GM12873 (cell line): ENCODE measurements around the gene DDX42.

ENCODE experiments used
- CTCF ChIP-seq: IDR thresholded peaks from 2 replicates; pipeline ENCODE4 v1.5.1; 2012; ENCODE audit warnings: low read depth, mild to moderate bottlenecking, moderate library complexity, low read length, control low read depth; ENCODE audit not compliant: insufficient read depth; ENCODE audit errors: missing control alignments

Gene DDX42

GRCh38 chr17:63826468-63827001, 52.6 kb downstream of the DDX42 start:
- TF ChIP-seq CTCF, result no peak

GRCh38 chr17:63827002-63827800, 53.2 kb downstream of the DDX42 start, which contains the start of the genes FTSJ3 and PSMC5:
TSS of gene FTSJ3 (minus strand) at chr17:63827663. CDS start at chr17:63826902, 761 bp downstream.
TSS of gene PSMC5 (plus strand) at chr17:63827431. CDS start at chr17:63827491, 60 bp downstream.
- TF ChIP-seq CTCF, result peak; percentile 75

DNA sequence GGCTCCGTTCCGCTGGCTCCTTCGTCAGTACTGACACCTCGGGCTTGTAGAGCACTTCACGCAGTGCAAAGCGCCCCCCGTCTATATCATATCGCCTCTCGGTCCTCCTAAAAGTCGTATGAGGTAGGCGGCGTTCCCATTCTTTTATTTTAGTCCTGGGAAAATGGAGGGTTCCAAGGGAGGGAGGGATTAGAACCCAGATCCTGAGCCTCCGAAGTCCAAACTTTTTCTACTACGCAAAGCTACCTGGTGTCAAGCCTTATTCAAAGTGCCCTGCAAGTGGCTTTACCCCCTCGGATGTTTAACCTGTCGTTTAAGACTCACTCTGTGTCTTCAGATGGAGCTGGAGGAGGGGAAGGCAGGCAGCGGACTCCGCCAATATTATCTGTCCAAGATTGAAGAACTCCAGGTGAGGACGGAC, 53.8 kb downstream of the DDX42 start:
- no peak for TF ChIP-seq CTCF

DNA sequence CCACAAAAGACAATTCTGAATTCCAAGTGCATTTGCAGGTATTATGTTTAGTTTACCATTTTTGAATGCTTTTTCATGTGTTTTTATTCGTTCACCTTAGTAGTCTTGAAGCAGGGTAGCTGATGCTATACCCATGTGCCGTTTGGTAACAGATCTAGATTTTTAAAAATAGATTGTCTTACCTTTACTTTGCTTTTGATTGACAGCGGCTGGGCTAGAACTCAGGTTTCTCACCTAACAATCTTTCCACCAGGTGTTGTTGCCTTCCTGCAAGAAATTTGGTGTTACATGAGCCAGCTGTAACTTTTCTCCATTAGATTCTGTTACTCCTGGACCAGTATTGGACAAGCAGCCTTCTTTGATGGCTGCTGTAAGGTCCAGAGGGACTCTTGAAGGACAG, 55.0 kb downstream of the DDX42 start:
- TF ChIP-seq CTCF, result no peak

DNA sequence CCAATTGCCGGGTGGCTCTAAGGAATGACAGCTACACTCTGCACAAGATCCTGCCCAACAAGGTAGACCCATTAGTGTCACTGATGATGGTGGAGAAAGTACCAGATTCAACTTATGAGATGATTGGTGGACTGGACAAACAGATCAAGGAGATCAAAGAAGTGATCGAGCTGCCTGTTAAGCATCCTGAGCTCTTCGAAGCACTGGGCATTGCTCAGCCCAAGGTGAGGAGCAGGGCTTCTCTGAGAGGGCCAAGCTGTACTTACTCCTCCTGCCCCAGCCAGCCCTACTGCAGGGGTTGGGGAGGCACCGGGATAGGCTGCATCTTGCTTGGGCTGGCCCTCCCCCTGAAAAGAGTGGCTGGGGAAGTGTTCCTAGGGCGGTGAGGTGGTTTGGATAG, 56.3 kb downstream of the DDX42 start:
- no peak for TF ChIP-seq CTCF

GRCh38 chr17:63830904-63831491, 57.0 kb downstream of the DDX42 start:
- no peak for TF ChIP-seq CTCF

GRCh38 chr17:63831505-63831904, 57.5 kb downstream of the DDX42 start:
- no peak for TF ChIP-seq CTCF
